OCI-LY1 (cell line): Measurements from ENCODE around the gene CLIP2.

Experiments
- H2AFZ ChIP-seq: fragments of 200-600 bp; sonication (generic), shearing (Covaris generic); 2 replicates; pipeline ENCODE4 v1.6.0; 2014; ENCODE audit warnings: antibody characterized with exemption, mild to moderate bottlenecking, low read length
- H3F3A ChIP-seq: fragments of 200-600 bp; sonication (generic), shearing (Covaris generic); 2 replicates; pipeline ENCODE4 v1.6.0; 2014; ENCODE audit warnings: mild to moderate bottlenecking, antibody characterized with exemption, low read length, moderate library complexity; ENCODE audit not compliant: insufficient read depth
- H3K27ac ChIP-seq: fragments of 200-600 bp; sonication (generic); 2 replicates; pipeline ENCODE4 v1.5.1; 2014; ENCODE audit warnings: low read length, mixed run types, mild to moderate bottlenecking, low read depth; ENCODE audit not compliant: poor library complexity, severe bottlenecking
- H3K27me3 ChIP-seq: fragments of 200-600 bp; sonication (generic); 2 replicates; pipeline ENCODE4 v1.6.0; 2014; ENCODE audit warnings: antibody characterized with exemption, mild to moderate bottlenecking, low read length, moderate library complexity; ENCODE audit not compliant: insufficient read depth
- H3K36me3 ChIP-seq: fragments of 200-600 bp; sonication (generic); 2 replicates; pipeline ENCODE4 v1.6.1; 2014; ENCODE audit warnings: mild to moderate bottlenecking, antibody characterized with exemption, low read length, moderate library complexity, mixed read lengths; ENCODE audit not compliant: insufficient read depth
- H3K4me1 ChIP-seq: fragments of 200-600 bp; sonication (generic); 2 replicates; pipeline ENCODE4 v1.5.1; 2014; ENCODE audit warnings: mild to moderate bottlenecking, low read length, moderate library complexity; ENCODE audit not compliant: insufficient read depth, severe bottlenecking
- H3K4me2 ChIP-seq: fragments of 200-600 bp; sonication (generic), shearing (Covaris generic); 2 replicates; pipeline ENCODE4 v1.6.1; 2014; ENCODE audit warnings: low read length
- H3K4me3 ChIP-seq: fragments of 200-600 bp; sonication (generic); 2 replicates; pipeline ENCODE4 v1.5.1; 2014; ENCODE audit warnings: low read length, low read depth, mild to moderate bottlenecking, mixed read lengths; ENCODE audit not compliant: poor library complexity, severe bottlenecking
- H3K79me2 ChIP-seq: fragments of 200-600 bp; shearing (Covaris generic); 2 replicates; pipeline ENCODE4 v1.6.1; 2016; ENCODE audit warnings: mixed run types, low read length, mixed read lengths; ENCODE audit not compliant: insufficient read depth
- H3K9ac ChIP-seq: fragments of 200-600 bp; sonication (generic), shearing (Covaris generic); 2 replicates; pipeline ENCODE4 v1.6.1; 2014; ENCODE audit warnings: mild to moderate bottlenecking, low read length, mixed read lengths
- H3K9me2 ChIP-seq: fragments of 200-600 bp; sonication (generic), shearing (Covaris generic); 2 replicates; pipeline ENCODE4 v1.6.1; 2014; ENCODE audit warnings: low read depth, mild to moderate bottlenecking, low read length, mixed read lengths
- H3K9me3 ChIP-seq: fragments of 200-600 bp; shearing (Covaris generic); 2 replicates; pipeline ENCODE4 v1.6.1; 2014; ENCODE audit warnings: low read length, mixed read lengths
- H4K20me1 ChIP-seq: fragments of 200-600 bp; sonication (generic), shearing (Covaris generic); 2 replicates; pipeline ENCODE4 v1.6.0; 2016; ENCODE audit warnings: mild to moderate bottlenecking, low read length; ENCODE audit not compliant: insufficient read depth
- EZH2 ChIP-seq: fragments of 200-600 bp; sonication (generic), shearing (Covaris generic); IDR thresholded peaks from 2 replicates; pipeline ENCODE4 v1.8.0; 2017; ENCODE audit warnings: borderline replicate concordance, mixed run types, mild to moderate bottlenecking, antibody characterized with exemption, low read length, moderate library complexity, mixed read lengths
- TF ChIP-seq, protein P1 (sequence below): fragments of 200-600 bp; sonication (generic), shearing (Covaris generic); IDR thresholded peaks from 2 replicates; pipeline ENCODE4 v1.5.1; 2017; ENCODE audit warnings: mild to moderate bottlenecking, antibody characterized with exemption, low read length, moderate library complexity, mixed read lengths

The CLIP2 gene

DNA sequence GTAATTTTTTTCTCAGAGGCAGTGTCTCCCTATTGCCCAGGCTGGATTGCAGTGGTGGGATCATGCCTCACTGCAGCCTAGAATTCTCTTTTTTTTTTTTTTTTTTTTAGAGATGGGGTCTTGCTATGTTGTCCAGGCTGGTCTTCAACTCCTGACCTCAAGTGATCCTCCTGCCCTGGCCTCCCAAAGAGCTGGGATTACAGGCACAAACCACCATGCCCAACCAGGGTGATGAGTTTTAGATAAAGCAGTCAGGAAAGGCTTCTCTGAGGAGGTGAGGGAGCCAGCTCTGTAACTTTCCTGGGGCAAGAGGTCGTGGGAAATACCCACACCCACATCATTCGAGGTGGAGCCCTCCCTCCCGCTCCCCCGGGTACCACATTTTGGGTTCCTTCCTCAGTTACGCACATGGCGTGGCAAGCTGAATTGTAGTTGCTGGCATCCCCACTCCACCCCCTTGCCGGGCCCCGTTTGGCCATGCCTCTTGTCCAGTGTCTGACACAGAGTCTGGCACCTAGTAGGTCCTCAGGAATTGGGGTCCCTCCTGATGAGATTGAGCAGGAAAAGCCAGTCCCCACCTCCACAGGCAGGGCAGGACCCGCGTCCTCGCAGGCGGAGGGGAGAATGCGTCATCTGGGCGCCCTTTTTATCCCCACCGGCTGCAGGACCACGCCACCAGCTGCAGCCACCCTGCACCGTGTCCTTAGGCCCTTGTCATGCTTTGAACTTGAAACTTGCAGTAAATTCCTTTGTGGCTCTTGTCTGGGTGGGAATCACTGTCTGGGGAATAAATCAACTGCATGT lies 43.4 kb downstream of the CLIP2 start:
- H3F3A ChIP-seq, result no peaks in the 10 kb centered on the region
- TF ChIP-seq, protein P1, sequence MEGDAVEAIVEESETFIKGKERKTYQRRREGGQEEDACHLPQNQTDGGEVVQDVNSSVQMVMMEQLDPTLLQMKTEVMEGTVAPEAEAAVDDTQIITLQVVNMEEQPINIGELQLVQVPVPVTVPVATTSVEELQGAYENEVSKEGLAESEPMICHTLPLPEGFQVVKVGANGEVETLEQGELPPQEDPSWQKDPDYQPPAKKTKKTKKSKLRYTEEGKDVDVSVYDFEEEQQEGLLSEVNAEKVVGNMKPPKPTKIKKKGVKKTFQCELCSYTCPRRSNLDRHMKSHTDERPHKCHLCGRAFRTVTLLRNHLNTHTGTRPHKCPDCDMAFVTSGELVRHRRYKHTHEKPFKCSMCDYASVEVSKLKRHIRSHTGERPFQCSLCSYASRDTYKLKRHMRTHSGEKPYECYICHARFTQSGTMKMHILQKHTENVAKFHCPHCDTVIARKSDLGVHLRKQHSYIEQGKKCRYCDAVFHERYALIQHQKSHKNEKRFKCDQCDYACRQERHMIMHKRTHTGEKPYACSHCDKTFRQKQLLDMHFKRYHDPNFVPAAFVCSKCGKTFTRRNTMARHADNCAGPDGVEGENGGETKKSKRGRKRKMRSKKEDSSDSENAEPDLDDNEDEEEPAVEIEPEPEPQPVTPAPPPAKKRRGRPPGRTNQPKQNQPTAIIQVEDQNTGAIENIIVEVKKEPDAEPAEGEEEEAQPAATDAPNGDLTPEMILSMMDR, result no peak
- no peak for TF ChIP-seq EZH2
- H3K27me3 ChIP-seq, result peaks cover 25% of the 10 kb centered on the region
- H4K20me1 ChIP-seq, result no peaks in the 10 kb centered on the region
- H3K4me3 ChIP-seq, result no peak overlapping the region
- no peaks in the 10 kb centered on the region for H3K4me1 ChIP-seq
- H3K9me2 ChIP-seq, result no peaks in the 10 kb centered on the region
- no peaks in the 10 kb centered on the region for H3K36me3 ChIP-seq
- H2AFZ ChIP-seq, result no peak overlapping the region
- no peak overlapping the region for H3K9ac ChIP-seq
- no peaks in the 10 kb centered on the region for H3K79me2 ChIP-seq
- H3K27ac ChIP-seq, result no peak overlapping the region
- no peak overlapping the region for H3K4me2 ChIP-seq
- H3K9me3 ChIP-seq, result no peaks in the 10 kb centered on the region

DNA sequence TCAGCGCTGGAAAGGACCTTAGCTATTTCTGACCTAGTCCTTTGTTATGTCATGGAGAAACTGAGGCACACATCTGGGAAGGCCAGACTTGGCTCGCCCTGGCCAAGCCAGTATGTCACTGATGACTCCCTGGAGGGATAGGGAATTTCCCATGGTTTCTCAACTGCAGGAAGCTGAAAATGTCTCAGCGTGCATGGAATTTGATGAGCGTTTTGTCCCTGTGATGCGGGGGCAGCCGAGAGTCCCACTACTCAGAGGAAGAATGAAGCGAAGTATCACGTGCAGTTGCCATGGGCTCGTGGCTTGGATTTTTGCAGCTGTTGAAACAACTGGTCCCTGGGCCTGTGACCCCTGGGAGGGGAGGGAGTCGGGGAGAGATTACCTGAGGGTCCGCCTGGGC lies 44.8 kb downstream of the CLIP2 start:
- H3K9ac ChIP-seq, result no peak overlapping the region
- no peak overlapping the region for H3K27ac ChIP-seq
- no peaks in the 10 kb centered on the region for H3K4me1 ChIP-seq
- no peaks in the 10 kb centered on the region for H4K20me1 ChIP-seq
- no peaks in the 10 kb centered on the region for H3K36me3 ChIP-seq
- H3K79me2 ChIP-seq, result no peaks in the 10 kb centered on the region
- H3F3A ChIP-seq, result no peaks in the 10 kb centered on the region
- no peak overlapping the region for H2AFZ ChIP-seq
- H3K9me2 ChIP-seq, result no peaks in the 10 kb centered on the region
- no peak for TF ChIP-seq EZH2
- TF ChIP-seq, protein P1, result no peak
- H3K9me3 ChIP-seq, result no peaks in the 10 kb centered on the region
- no peak overlapping the region for H3K4me3 ChIP-seq
- H3K4me2 ChIP-seq, result no peak overlapping the region
- peaks cover 19% of the 10 kb centered on the region for H3K27me3 ChIP-seq

DNA sequence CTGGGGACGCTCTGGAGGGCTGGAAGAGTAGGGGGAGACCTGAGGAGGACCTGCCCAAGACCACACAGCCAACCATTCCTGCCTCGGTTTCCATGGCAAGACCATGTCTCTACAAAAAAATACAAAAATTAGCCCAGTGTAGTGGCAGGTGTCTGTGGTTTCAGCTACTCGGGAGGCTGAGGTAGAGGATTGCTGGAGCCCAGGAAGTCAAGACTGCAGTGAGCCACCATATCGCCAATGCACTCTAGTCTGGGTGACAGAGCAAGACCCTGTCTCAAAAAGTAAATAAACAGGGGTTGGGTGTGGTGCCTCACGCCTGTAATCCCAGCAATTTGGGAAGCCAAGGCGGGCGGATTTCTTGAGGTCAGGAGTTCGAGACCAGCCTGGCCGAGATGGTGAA lies 48.7 kb downstream of the CLIP2 start:
- Histone ChIP-seq H3K4me1 (no peaks in the 10 kb centered on the region), H4K20me1 (no peaks in the 10 kb centered on the region), H3F3A (no peaks in the 10 kb centered on the region), H3K9me2 (no peaks in the 10 kb centered on the region), H3K36me3 (no peaks in the 10 kb centered on the region), H3K27ac (no peak overlapping the region), H3K27me3 (peaks cover 15% of the 10 kb centered on the region), H3K9me3 (no peaks in the 10 kb centered on the region), H3K4me3 (no peak overlapping the region), H3K79me2 (no peaks in the 10 kb centered on the region), H3K9ac (no peak overlapping the region), H2AFZ (no peak overlapping the region), H3K4me2 (no peak overlapping the region)
- TF ChIP-seq EZH2, result no peak
- TF ChIP-seq, protein P1, result no peak
